Spleen (tissue), 7 donors: Measurements from ENCODE around the gene TNXB.

ENCODE experiments used
- POLR2AphosphoS5 ChIP-seq, 3 donors: sonication (generic); formaldehyde crosslinking; IDR thresholded peaks; one replicate each; pipeline ENCODE4 v1.5.1; 2017; ENCODE audit warnings: antibody characterized with exemption in 3 of 3
- TF ChIP-seq, protein P1 (sequence below), 11 experiments: fragments of 200-600 bp in 7 of 11; fragments of 450-650 bp in 4 of 11; sonication (generic) in 4 of 11; IDR thresholded peaks in 8 of 11; conservative IDR thresholded peaks in 3 of 11; 1 replicate in 7 of 11; 2 replicates in 4 of 11; pipeline versions ENCODE4 v1.4.0 to v1.8.0; 2016 to 2021; ENCODE audit warnings: antibody characterized with exemption in 11 of 11, inconsistent platforms in 4 of 11, mild to moderate bottlenecking in 1 of 11
- donor health status: DM: no; HTN: no; CAD: no; lungs with moderate emphysema.
- donor health status: DM: no; HTN: no; CAD: no.
- donor health status: DM: no; HTN: no; CAD: no.

DNA sequence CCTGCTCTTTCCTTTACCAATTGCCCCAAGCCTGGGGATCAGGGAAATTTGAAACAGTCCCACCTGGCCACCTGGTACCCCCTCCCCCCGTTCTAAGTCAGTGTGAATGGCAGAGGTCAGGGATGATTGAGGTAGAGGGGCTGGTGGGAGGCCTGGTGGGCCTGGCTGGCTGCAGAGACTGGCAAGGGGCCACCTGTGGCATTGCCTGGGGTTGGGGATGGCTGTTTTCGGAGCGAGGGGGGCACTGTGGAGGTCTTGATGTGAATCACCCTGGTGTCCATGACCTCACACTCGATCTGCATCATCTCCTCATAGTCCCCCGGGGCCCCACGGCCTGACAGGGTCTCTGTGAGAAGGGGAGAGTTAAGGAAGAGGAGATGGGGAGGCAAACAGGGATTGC is 6.5 kb upstream of the TNXB start:
- TF ChIP-seq, protein P1, sequence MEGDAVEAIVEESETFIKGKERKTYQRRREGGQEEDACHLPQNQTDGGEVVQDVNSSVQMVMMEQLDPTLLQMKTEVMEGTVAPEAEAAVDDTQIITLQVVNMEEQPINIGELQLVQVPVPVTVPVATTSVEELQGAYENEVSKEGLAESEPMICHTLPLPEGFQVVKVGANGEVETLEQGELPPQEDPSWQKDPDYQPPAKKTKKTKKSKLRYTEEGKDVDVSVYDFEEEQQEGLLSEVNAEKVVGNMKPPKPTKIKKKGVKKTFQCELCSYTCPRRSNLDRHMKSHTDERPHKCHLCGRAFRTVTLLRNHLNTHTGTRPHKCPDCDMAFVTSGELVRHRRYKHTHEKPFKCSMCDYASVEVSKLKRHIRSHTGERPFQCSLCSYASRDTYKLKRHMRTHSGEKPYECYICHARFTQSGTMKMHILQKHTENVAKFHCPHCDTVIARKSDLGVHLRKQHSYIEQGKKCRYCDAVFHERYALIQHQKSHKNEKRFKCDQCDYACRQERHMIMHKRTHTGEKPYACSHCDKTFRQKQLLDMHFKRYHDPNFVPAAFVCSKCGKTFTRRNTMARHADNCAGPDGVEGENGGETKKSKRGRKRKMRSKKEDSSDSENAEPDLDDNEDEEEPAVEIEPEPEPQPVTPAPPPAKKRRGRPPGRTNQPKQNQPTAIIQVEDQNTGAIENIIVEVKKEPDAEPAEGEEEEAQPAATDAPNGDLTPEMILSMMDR (IDR thresholded peaks at IDR 0.05 in 8 of 11, conservative IDR thresholded peaks at IDR 0.05 in 3 of 11), result no peak
- peak in 1 of 3 donors; percentile 6 for TF ChIP-seq POLR2AphosphoS5 (IDR thresholded peaks at IDR 0.05)
